Ascending aorta (tissue), 2 donors: ENCODE measurements around the gene VSTM4. TPM values are rescaled to one million over a fixed set of nuclear protein-coding genes. Genes with fewer than 3 reads are reported as not detected.
A peak's percentile ranks its signal among the peaks of the same experiment; 100 is the strongest.

Experiments used
- DNase-seq, 2 donors: peaks; one replicate each; pipeline ENCODE4 v3.0.0-alpha.2; 2019; ENCODE audit warnings: low spot score in 2 of 2
- H3K27ac ChIP-seq, 2 donors: fragments of 200-600 bp; sonication (generic); one replicate each; pipeline ENCODE4 v1.5.1; 2016 to 2017; ENCODE audit warnings: mild to moderate bottlenecking in 1 of 2
- H3K27me3 ChIP-seq: fragments of 200-600 bp; sonication (generic); one replicate; pipeline ENCODE4 v1.5.1; 2017
- H3K36me3 ChIP-seq, 2 donors: fragments of 200-600 bp; sonication (generic); one replicate each; pipeline ENCODE4 v1.5.1; 2016
- H3K4me1 ChIP-seq, 2 donors: fragments of 200-600 bp; sonication (generic); one replicate each; pipeline ENCODE4 v1.5.1; 2016 to 2017; ENCODE audit warnings: mild to moderate bottlenecking in 1 of 2
- H3K4me3 ChIP-seq, 2 donors: fragments of 200-600 bp; sonication (generic); one replicate each; pipeline ENCODE4 v1.5.1; 2016 to 2017; ENCODE audit warnings: mild to moderate bottlenecking in 1 of 2
- H3K9me3 ChIP-seq, 2 donors: fragments of 200-600 bp; sonication (generic); one replicate each; pipeline ENCODE4 v1.5.1; 2016
- CTCF ChIP-seq, 3 experiments: fragments of 200-600 bp in 2 of 3; fragments of 450-650 bp in 1 of 3; sonication (generic) in 2 of 3; IDR thresholded peaks; one replicate each; pipeline ENCODE4 v1.5.1; 2016 to 2019; ENCODE audit warnings: antibody characterized with exemption in 3 of 3, mild to moderate bottlenecking in 1 of 3, moderate library complexity in 1 of 3
- intact Hi-C: fragments of 100-400 bp; cut with DNase I; formaldehyde crosslinking; loops from one replicate; pipeline ENCODE4 v1.15.1; 2023
- total RNA-seq: library from RNA; depleted of rRNA; stranded (reverse); fragments of >200 nt; gene quantifications from one replicate; pipeline ENCODE4 v1.1.0, GENCODE V29; 2016

VSTM4 gene
- total RNA-seq, 1 donor from 2014 or later: 17.7 TPM

DNA sequence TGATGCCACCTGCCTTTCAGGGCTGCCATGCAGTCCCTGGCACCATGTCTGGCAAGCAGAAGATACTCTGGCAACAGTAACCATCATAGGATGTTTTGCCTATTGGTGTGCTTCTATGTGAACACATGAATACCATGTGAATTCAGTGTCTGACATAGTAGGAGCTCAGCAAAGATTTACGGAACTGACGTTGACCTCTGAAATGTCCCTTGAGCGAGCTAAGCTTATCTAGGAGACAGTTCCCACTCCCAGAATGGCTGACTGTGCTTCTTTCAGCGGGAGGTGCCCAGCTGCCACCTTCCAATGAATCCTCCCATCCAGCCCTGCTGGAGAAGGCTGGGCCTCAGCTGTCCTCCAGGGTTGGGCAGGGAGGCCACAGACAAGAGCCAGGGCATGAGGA is 104.5 kb downstream of the VSTM4 start:
- DNase-seq: no peak
- Histone ChIP-seq H3K27ac (no peak overlapping the region), H3K27me3 (no peaks in the 10 kb centered on the region), H3K4me1 (peaks cover 5 to 20% of the 10 kb centered on the region in 2 donors), H3K9me3 (no peaks in the 10 kb centered on the region), H3K36me3 (no peaks in the 10 kb centered on the region), H3K4me3 (no peak overlapping the region)
- TF ChIP-seq CTCF (IDR thresholded peaks at IDR 0.05): no peak
- intact Hi-C loops: no loop called here

DNA sequence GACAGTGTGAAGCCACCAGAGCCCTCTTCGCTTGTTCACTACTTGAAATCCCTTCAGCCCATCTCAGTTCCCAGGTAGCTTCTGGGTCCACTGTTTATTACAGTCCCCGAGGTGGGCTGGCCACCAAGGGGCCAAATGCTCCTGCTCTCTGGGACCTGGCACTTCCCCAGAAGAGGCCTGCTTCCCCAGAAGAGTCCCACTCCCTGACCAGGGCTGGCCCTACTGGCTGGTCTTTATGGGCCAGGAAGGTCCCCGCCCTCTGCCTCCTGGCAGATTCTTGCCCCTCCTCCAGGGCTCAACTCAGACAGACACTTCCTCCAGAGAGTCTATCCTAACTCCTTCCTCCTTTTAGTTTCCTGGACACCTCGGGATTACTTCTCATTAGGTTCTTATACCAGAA is 105.0 kb downstream of the VSTM4 start:
- Histone ChIP-seq H3K27me3 (no peaks in the 10 kb centered on the region), H3K4me3 (no peak overlapping the region), H3K27ac (no peak overlapping the region), H3K9me3 (no peaks in the 10 kb centered on the region), H3K36me3 (no peaks in the 10 kb centered on the region), H3K4me1 (peaks cover 5 to 22% of the 10 kb centered on the region in 2 donors)
- intact Hi-C loops: no loop called here
- no peak for TF ChIP-seq CTCF (IDR thresholded peaks at IDR 0.05)
- no peak for DNase-seq

DNA sequence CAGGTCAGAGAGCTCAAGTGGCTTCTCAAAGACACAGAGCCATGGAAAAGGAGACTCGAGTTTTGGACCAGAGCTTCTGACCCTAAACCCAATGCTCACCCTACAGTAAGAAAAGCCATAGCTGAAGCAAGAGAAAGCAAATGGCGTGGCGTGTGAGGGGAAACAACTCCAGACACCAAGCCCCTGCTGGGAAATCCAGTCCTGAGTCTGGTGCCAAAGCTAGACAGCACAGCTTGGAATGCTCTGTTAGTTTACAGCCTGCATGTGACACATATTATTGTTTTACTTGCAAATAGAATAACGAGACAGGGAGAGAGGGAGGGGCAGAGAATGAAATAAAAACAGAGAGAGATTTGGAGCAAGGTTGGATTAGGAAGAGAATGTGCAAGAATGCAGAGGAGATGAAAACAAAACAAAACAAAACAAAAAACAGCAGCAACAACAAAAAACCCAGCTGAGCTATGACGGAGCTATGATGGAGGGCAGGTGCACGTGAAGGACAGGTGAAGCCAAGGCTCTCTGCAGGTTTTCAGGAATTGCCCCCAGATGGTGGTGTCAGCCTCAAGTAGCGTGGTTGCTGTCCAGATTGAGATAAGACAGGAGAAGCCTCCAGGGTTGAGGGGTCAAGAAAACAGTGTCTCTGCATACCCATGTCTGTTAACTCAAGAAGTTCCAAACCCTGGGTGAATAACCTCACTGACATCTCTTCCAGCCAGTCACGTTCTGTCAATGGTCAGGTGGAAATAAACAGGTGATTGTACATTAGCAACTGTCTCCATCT is 105.9 kb downstream of the VSTM4 start:
- H3K27ac ChIP-seq: peak overlapping the region; percentile 39 to 40
- no peak for TF ChIP-seq CTCF (IDR thresholded peaks at IDR 0.05)
- intact Hi-C loops: loop anchor here (2.0 kb wide), 1 partner anchor 105 kb away; the partner anchor contains the start of gene VSTM4

DNA sequence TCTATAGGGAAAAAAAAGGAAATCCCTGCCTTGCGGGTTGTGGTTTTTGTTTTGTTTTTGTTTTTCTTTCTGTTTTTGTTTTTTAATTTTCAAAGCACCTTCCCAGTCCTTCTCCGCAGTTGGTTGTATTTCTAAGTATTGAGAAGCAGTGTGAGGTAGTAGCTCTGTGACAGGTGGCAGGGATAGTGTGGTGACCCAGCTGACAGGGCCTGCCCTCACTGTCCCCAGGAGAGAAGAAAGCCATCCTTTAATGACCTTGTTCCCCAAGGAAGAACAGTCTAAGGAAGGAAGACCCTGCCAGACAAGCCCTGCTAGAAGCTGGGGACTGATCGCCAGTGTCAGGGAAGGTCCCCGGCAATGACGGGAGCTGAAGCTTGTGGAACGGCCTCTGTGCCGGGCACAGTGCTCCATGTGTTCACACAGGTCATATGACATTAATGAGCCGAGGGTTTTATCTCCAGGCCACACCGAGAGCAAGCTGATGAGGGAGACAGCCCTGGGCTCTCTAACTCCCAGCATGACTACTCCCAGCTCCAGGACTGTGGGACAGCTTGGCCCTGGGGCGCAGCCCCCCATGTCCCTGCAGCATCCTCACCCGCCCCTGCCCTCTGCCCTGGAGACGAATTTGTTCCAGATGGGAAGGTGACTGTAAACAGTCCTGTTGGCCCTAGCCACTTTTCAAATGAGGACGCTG is 106.7 kb downstream of the VSTM4 start:
- Histone ChIP-seq H3K27me3 (no peaks in the 10 kb centered on the region), H3K9me3 (no peaks in the 10 kb centered on the region), H3K36me3 (no peaks in the 10 kb centered on the region), H3K27ac (peak overlapping the region; percentile 39 to 40), H3K4me3 (peak overlapping the region in 1 of 2 donors; percentile 28), H3K4me1 (peaks cover 5 to 23% of the 10 kb centered on the region in 2 donors)
- no peak for TF ChIP-seq CTCF (IDR thresholded peaks at IDR 0.05)
- intact Hi-C loops: loop anchor here (2.0 kb wide), 1 partner anchor 106 kb away; the partner anchor contains the start of gene VSTM4
- no peak for DNase-seq

More for the DNA sequence above, 105.9 kb downstream of the VSTM4 start:
- Histone ChIP-seq H3K9me3 (no peaks in the 10 kb centered on the region), H3K27me3 (no peaks in the 10 kb centered on the region), H3K36me3 (no peaks in the 10 kb centered on the region), H3K4me3 (peak overlapping the region in 1 of 2 donors; percentile 28), H3K4me1 (peaks cover 5 to 23% of the 10 kb centered on the region in 2 donors)
- no peak for DNase-seq

DNA sequence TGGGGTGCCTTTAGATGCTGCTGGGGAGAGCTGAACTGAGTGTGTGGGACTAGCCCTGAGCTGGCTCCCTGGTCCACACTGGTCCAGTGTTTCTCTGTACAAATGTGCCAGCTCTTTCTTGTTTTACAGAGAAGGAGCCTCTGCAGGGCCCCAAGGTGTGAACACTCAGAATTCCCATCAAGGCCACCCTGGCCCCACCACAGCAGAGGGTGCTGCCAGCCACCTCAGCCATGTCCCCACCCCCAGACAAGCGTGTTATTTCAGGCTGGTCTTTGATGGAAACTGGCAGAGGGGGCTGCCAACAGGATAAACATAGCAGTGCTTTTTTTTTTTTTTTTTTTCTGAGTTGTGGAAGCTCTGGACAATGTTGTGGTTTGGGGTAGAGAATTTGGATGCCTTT is 107.2 kb downstream of the VSTM4 start:
- peaks cover 5 to 23% of the 10 kb centered on the region in 2 donors for H3K4me1 ChIP-seq
- H3K4me3 ChIP-seq: no peak overlapping the region
- H3K36me3 ChIP-seq: no peaks in the 10 kb centered on the region
- no peak for DNase-seq
- H3K27ac ChIP-seq: peak overlapping the region; percentile 39 to 40
- H3K9me3 ChIP-seq: no peaks in the 10 kb centered on the region
- H3K27me3 ChIP-seq: no peaks in the 10 kb centered on the region
- TF ChIP-seq CTCF (IDR thresholded peaks at IDR 0.05): no peak
- intact Hi-C loops: loop anchor here (2.0 kb wide), 1 partner anchor 107 kb away; the partner anchor contains the start of gene VSTM4
